ENCODE data around the gene MAPK7. TPM values are rescaled to one million over a fixed set of nuclear protein-coding genes. Genes with fewer than 3 reads are reported as not detected.

MAPK7 gene
- total RNA-seq, 2 donors from 2014 or later = 22.3 to 43.1 TPM

DNA sequence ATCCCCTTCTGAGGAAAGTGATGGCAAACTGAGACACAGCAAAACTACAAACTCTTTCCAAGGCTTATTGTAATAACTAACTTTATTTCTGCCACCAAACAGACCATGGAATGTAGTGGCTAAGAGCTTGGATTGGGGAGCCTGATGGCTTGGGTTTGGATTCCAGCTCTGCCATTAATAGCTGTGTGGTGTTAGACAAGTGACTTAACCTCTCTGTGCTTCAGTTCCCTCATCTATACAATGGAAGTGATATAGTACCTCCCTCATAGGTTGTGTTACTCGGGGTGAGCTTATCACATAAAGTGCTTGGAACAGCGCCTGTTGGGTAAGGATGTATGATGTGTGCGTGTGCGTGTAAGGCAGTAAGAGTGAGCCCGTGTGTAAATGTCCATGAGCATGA is 26.8 kb downstream of the MAPK7 start:
- no peak overlapping the region for H3K4me3 ChIP-seq
- 91% methylated on average over 5 of the region's 5 CpGs for WGBS
- H3K27me3 ChIP-seq (replicated peaks; ENCODE audit: insufficient read depth) = no peaks in the 10 kb centered on the region
- TF ChIP-seq POLR2A (IDR thresholded peaks at IDR 0.05) (no peak), POLR2AphosphoS5 (IDR thresholded peaks at IDR 0.05) (no peak)
- TF ChIP-seq, protein P1, sequence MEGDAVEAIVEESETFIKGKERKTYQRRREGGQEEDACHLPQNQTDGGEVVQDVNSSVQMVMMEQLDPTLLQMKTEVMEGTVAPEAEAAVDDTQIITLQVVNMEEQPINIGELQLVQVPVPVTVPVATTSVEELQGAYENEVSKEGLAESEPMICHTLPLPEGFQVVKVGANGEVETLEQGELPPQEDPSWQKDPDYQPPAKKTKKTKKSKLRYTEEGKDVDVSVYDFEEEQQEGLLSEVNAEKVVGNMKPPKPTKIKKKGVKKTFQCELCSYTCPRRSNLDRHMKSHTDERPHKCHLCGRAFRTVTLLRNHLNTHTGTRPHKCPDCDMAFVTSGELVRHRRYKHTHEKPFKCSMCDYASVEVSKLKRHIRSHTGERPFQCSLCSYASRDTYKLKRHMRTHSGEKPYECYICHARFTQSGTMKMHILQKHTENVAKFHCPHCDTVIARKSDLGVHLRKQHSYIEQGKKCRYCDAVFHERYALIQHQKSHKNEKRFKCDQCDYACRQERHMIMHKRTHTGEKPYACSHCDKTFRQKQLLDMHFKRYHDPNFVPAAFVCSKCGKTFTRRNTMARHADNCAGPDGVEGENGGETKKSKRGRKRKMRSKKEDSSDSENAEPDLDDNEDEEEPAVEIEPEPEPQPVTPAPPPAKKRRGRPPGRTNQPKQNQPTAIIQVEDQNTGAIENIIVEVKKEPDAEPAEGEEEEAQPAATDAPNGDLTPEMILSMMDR (IDR thresholded peaks at IDR 0.05) = no peak
- H3K27ac ChIP-seq = no peak overlapping the region
- H3K36me3 ChIP-seq = no peaks in the 10 kb centered on the region
- H3K4me1 ChIP-seq (replicated peaks) = peaks cover 5% of the 10 kb centered on the region
- no peaks in the 10 kb centered on the region for H3K9me3 ChIP-seq
- DNase-seq (ENCODE audit: low spot score) = no peak
- intact Hi-C loops (cut with DNase I) = no loop called here

DNA sequence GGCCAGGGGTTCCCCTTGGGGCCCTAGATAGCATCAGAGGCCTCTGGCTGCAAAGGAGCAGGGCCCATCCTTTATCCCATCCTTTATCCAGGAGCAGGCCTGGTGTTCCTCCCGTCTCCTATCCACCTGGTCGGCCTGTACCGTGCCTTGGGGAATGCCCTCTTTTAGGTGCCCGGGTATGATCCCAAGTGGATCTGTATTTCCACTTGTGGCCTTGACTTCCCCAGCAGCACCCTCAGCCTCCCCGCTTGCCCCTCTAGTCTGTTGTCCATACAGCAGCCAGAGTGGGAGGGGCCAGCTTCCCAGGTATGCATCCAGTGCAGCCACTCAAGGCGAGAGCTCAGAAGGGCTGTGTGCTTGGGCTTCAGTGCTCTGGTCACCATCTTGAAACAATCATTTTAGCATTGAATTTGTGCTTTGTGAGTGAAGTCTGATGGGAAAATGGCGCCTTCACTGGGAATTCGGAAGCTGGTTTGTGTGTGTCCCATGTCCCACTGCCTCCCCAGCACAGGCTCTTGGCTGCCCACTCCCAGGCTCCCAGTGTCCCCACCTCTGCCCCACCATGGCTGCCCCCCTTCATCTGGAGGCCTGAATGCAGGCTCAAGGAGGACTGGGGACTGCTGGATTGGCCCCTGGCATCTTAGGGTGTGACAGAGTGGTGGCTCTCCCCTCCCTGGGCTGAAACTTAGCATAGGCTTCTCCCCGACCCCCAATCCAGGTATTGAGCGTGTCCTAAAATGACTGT is 29.5 kb downstream of the MAPK7 start:
- Histone ChIP-seq H3K27ac (no peak overlapping the region), H3K9me3 (no peaks in the 10 kb centered on the region), H3K36me3 (no peaks in the 10 kb centered on the region), H3K4me1 (replicated peaks) (no peaks in the 10 kb centered on the region), H3K27me3 (replicated peaks; ENCODE audit: insufficient read depth) (no peaks in the 10 kb centered on the region), H3K4me3 (no peak overlapping the region)
- WGBS = 96% methylated on average over 10 of the region's 10 CpGs
- no peak for TF ChIP-seq POLR2A (IDR thresholded peaks at IDR 0.05)
- no peak for TF ChIP-seq POLR2AphosphoS5 (IDR thresholded peaks at IDR 0.05)
- TF ChIP-seq, protein P1 (IDR thresholded peaks at IDR 0.05) = no peak
- no peak for DNase-seq (ENCODE audit: low spot score)
- intact Hi-C loops (cut with DNase I) = no loop called here

DNA sequence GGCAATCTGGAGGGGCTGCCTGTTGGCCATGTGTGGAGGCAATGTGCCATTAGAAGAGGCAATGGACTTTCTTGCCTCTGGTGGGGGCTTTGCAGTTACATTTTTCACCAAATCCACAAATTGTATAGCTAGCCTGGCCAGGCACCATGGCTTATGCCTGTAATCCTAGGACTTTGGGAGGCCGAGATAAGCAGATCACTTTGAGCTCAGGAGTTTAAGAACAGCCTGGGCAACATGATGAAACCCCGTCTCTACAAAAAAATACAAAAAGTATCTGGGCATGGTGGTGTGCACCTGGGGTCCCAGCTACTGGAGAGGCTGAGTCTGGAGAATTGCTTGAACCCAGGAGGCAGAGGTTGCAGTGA is 30.0 kb downstream of the MAPK7 start:
- 89% methylated on average over 2 of the region's 2 CpGs for WGBS
- TF ChIP-seq, protein P1 (IDR thresholded peaks at IDR 0.05) = no peak
- TF ChIP-seq POLR2AphosphoS5 (IDR thresholded peaks at IDR 0.05) (no peak), POLR2A (IDR thresholded peaks at IDR 0.05) (no peak)
- H3K36me3 ChIP-seq = no peaks in the 10 kb centered on the region

DNA sequence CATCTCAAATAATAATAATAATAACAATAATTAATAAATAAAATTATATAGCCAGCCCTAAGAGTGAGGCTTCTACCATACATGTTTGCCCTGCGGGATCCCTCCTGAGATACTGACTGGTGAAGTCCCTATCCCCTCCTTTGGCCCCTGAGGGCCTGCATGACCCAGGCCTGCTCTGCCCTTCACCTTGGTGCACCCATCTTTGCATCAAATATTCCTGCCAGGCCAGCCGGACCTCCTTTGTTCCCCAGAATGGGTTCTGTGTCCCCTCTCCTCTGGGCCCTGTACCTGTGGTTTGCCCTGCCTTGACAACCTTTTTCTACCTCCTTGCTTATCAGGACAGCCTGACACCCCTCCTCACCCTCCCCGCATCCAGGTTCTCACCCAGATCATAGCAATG is 30.8 kb downstream of the MAPK7 start:
- no peak overlapping the region for H3K4me3 ChIP-seq
- DNase-seq (ENCODE audit: low spot score) = no peak
- no peaks in the 10 kb centered on the region for H3K36me3 ChIP-seq
- 94% methylated on average over 3 of the region's 3 CpGs for WGBS
- no peaks in the 10 kb centered on the region for H3K9me3 ChIP-seq
- no peaks in the 10 kb centered on the region for H3K4me1 ChIP-seq (replicated peaks)
- intact Hi-C loops (cut with DNase I) = no loop called here
- H3K27me3 ChIP-seq (replicated peaks; ENCODE audit: insufficient read depth) = no peaks in the 10 kb centered on the region
- TF ChIP-seq POLR2AphosphoS5 (IDR thresholded peaks at IDR 0.05) = no peak
- TF ChIP-seq POLR2A (IDR thresholded peaks at IDR 0.05) = no peak
- TF ChIP-seq, protein P1 (IDR thresholded peaks at IDR 0.05) = no peak
- H3K27ac ChIP-seq = no peak overlapping the region

More for the DNA sequence above, 30.0 kb downstream of the MAPK7 start:
- Histone ChIP-seq H3K4me1 (replicated peaks) (no peaks in the 10 kb centered on the region), H3K27ac (no peak overlapping the region), H3K9me3 (no peaks in the 10 kb centered on the region), H3K27me3 (replicated peaks; ENCODE audit: insufficient read depth) (no peaks in the 10 kb centered on the region), H3K4me3 (no peak overlapping the region)
- DNase-seq (ENCODE audit: low spot score) = no peak
- intact Hi-C loops (cut with DNase I) = no loop called here

DNA sequence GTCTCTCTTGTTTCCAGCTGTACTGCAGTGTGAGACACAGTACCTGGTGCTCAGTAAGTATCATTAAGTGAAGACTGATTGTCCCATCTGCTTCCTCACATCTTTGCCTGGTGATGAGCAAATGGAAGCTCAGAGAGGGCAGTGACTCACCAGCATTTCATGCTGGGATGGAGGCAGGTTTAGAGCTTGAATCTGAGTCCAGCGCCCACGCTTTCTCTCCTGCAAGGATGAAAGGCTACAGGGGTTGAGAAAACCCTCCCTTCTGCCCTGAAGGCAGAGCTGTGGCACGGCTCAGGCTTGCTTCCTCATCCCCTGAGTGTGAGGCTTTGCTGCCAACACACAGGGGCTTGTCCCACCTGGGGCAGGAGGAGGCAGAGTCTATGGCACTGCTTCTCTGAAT is 31.2 kb downstream of the MAPK7 start:
- H3K27ac ChIP-seq = no peak overlapping the region
- H3K36me3 ChIP-seq = no peaks in the 10 kb centered on the region
- no peaks in the 10 kb centered on the region for H3K9me3 ChIP-seq
- H3K27me3 ChIP-seq (replicated peaks; ENCODE audit: insufficient read depth) = no peaks in the 10 kb centered on the region
- intact Hi-C loops (cut with DNase I) = no loop called here
- no peak for TF ChIP-seq POLR2AphosphoS5 (IDR thresholded peaks at IDR 0.05)
- no peaks in the 10 kb centered on the region for H3K4me1 ChIP-seq (replicated peaks)
- H3K4me3 ChIP-seq = no peak overlapping the region
- no peak for DNase-seq (ENCODE audit: low spot score)
- 75% methylated on average over 3 of the region's 3 CpGs for WGBS

Measured in prostate gland (tissue), 2 donors.